Fibroblast of the aortic adventitia (primary cell): ENCODE measurements around the gene OSCAR. TPM values are rescaled to one million over a fixed set of nuclear protein-coding genes. Genes with fewer than 3 reads are reported as not detected.

Experiments
- DNase-seq: peaks from one replicate; pipeline ENCODE4 v3.0.0-alpha.2; 2010; ENCODE audit warnings: low read depth
- H3K4me3 ChIP-seq: 2 replicates; pipeline ENCODE4 v1.5.1; 2011; ENCODE audit warnings: low read depth, mild to moderate bottlenecking, control low read depth, low read length, moderate library complexity
- CTCF ChIP-seq: IDR thresholded peaks from 2 replicates; pipeline ENCODE4 v1.5.1; 2011; ENCODE audit warnings: mild to moderate bottlenecking, low read length, control low read depth, inconsistent platforms; ENCODE audit not compliant: insufficient read depth
- total RNA-seq: library from RNA; depleted of rRNA; stranded (reverse); fragments of >200 nt; gene quantifications from 2 replicates; pipeline ENCODE4 v1.2.3, GENCODE V29; 2012; ENCODE audit warnings: low replicate concordance

Gene OSCAR
- total RNA-seq, 1 donor = 0.63 TPM

DNA sequence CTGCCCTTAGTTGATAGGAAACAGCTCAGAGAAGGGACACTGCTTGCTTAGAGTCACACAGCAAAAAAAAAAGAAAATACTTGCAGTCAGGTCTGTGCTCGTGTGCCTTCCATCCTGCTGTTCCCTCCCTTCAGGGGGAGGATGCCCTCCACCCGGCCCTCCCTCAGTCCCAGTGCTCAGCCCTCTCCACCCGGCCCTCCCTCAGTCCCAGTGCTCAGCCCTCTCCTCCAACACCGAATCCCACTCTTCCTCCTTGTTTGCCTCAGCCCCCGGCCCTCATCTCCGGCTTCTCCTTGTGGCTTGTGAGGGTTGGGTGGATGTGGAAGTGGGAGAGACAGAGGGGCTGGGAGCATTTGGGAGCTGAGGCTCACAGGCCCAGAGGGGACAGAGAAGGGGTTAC is 9.0 kb upstream of the OSCAR start:
- no peak for TF ChIP-seq CTCF
- DNase-seq = no peak
- no peak overlapping the region for H3K4me3 ChIP-seq

GRCh38 chr19:54108496-54108895 is 7.9 kb upstream of the OSCAR start:
- no peak for TF ChIP-seq CTCF
- no peak overlapping the region for H3K4me3 ChIP-seq
- DNase-seq = no peak

DNA sequence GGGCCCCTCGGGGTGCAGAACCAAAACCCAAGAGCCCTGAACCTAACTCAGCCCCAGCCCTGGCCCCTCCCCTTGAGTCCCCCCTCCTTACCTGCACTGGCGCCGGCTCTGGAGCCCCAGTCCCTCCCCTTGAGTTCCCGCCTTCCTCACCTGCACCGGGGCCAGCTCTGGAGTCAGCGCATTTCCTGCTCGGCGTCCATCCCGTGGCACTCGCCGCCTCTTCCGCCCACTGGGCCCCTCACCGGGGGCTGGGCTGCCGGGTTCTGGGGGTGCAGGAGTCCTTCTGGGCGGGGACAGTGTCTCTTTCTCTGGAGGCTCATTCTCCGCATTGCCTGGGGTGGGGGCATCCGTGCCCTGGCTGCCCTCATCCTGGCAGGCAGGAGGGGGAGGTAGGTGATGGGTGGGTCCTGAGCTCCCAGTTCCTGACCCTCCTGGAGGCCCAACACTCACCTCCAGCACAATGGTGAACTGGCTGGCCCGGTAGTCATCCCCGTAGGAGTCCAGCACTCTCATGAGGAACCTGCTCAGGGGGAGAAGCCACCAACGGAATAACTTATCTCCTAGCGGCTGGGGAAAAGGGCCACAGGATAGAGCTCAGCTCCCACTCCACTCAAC is 7.4 kb upstream of the OSCAR start:
- no peak for DNase-seq
- TF ChIP-seq CTCF = no peak
- no peak overlapping the region for H3K4me3 ChIP-seq

DNA sequence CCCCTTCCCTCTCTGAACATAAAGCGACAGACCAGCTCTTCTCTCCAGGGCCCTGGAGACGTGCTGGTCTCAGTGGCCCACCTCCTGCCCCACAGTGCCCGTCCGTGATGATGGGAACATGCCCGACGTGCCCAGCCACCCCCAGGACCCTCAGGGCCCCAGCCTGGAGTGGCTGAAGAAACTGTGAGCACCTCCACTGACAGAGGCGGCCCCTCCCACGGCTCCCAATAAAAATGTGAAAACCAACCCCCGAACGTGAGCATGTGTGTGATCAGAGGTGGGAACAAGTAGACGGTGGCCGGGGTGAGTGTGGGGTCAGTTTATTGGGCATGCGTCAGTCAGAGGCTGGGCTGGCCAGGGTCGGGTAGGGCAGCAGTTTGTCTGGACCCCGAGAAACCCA is 6.1 kb upstream of the OSCAR start:
- TF ChIP-seq CTCF = no peak
- H3K4me3 ChIP-seq = no peak overlapping the region
- DNase-seq = no peak

GRCh38 chr19:54105796-54106195 is 5.2 kb upstream of the OSCAR start:
- no peak for DNase-seq
- no peak for TF ChIP-seq CTCF
- H3K4me3 ChIP-seq = no peak overlapping the region

GRCh38 chr19:54104998-54105715 is 4.6 kb upstream of the OSCAR start:
- no peak overlapping the region for H3K4me3 ChIP-seq
- no peak for DNase-seq

More at GRCh38 chr19:54104998-54105715, 4.6 kb upstream of the OSCAR start:
- no peak for TF ChIP-seq CTCF
